Frontal cortex (tissue), 4 donors: Measurements from ENCODE around the gene SLCO6A1. TPM values are rescaled to one million over a fixed set of nuclear protein-coding genes. Genes with fewer than 3 reads are reported as not detected.

Experiments
- DNase-seq, 2 donors: peaks; one replicate each; pipeline ENCODE4 v3.0.0; 2012; ENCODE audit warnings: low spot score in 2 of 2
- FAIRE-seq: peaks from 2 replicates; lab custom pipeline; 2012; peaks lifted over from hg19 to GRCh38; lab: Jason Lieb, UNC
- total RNA-seq: library from RNA; depleted of rRNA; stranded (reverse); fragments of >200 nt; gene quantifications from one replicate; pipeline ENCODE4 v1.2.3, GENCODE V29; 2014
- donor health status: control.
- donor health status: control.
- donor health status: control.

SLCO6A1 gene
- total RNA-seq, 1 donor from 2014 or later, result 0.41 TPM

- DNase-seq, result no peak
- FAIRE-seq, result no peak
Observed at GRCh38 chr5:102481054-102481715, 17.6 kb downstream of the SLCO6A1 start.

GRCh38 chr5:102453716-102454115 lies 45.1 kb downstream of the SLCO6A1 start:
- no peak for FAIRE-seq

GRCh38 chr5:102451082-102451481 lies 47.7 kb downstream of the SLCO6A1 start:
- FAIRE-seq (no peak), DNase-seq (no peak)

More at GRCh38 chr5:102453716-102454115, 45.1 kb downstream of the SLCO6A1 start:
- no peak for DNase-seq

- DNase-seq (no peak), FAIRE-seq (no peak)
Observed at GRCh38 chr5:102450313-102450990, 48.3 kb downstream of the SLCO6A1 start.

GRCh38 chr5:102433473-102433872 lies 65.3 kb downstream of the SLCO6A1 start:
- FAIRE-seq, result no peak
- no peak for DNase-seq

- no peak for DNase-seq
- FAIRE-seq, result no peak
Observed at GRCh38 chr5:102421647-102422046, 77.2 kb downstream of the SLCO6A1 start.

- DNase-seq (no peak), FAIRE-seq (no peak)
Observed at GRCh38 chr5:102418531-102418930, 80.3 kb downstream of the SLCO6A1 start.

- DNase-seq, result no peak
- no peak for FAIRE-seq
Observed at GRCh38 chr5:102414448-102414847, 84.4 kb downstream of the SLCO6A1 start.

GRCh38 chr5:102388235-102388634 lies 110.6 kb downstream of the SLCO6A1 start:
- DNase-seq (no peak), FAIRE-seq (no peak)

GRCh38 chr5:102385365-102385764 lies 113.4 kb downstream of the SLCO6A1 start:
- DNase-seq (no peak), FAIRE-seq (no peak)

GRCh38 chr5:102380174-102380573 lies 118.6 kb downstream of the SLCO6A1 start:
- FAIRE-seq (no peak), DNase-seq (no peak)

- FAIRE-seq (no peak), DNase-seq (no peak)
Observed at GRCh38 chr5:102375876-102376275, 122.9 kb downstream of the SLCO6A1 start.

GRCh38 chr5:102375272-102375671 lies 123.5 kb downstream of the SLCO6A1 start:
- no peak for FAIRE-seq
- DNase-seq, result no peak

GRCh38 chr5:102368392-102368791 lies 130.4 kb downstream of the SLCO6A1 start:
- no peak for DNase-seq
- no peak for FAIRE-seq

- DNase-seq (no peak), FAIRE-seq (no peak)
Observed at GRCh38 chr5:102341681-102342288, 157.0 kb downstream of the SLCO6A1 start.

GRCh38 chr5:102324714-102325113 lies 174.1 kb downstream of the SLCO6A1 start:
- FAIRE-seq (no peak), DNase-seq (no peak)

Other genes starting within 250 kb of the SLCO6A1 start
- 0.82 TPM for gene SLCO4C1, start 202.7 kb downstream of the SLCO6A1 start, total RNA-seq